ENCODE data around the gene KCNH3. TPM values are rescaled to one million over a fixed set of nuclear protein-coding genes. Genes with fewer than 3 reads are reported as not detected.

The KCNH3 gene
- total RNA-seq, 1 experiment from 2014 or later, result 0.26 TPM

DNA sequence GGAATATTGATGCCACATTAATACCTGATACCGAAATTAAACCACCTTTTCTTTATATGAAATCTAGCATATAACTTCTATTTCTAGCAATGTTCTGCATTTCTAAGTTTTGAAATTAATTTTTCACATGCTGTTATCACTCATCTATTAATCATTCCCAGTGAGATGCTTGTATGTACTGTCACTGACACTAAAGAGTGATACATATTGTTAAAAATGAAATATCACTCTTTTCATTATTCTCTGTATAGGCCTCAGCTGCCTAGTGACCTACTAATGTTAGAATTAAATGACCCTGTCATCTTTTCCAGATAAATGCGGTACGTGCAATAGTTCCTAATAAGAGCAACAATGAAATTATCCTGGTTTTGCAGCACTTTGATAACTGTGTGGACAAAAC lies 49.7 kb upstream of the KCNH3 start:
- Histone ChIP-seq H4K91ac (ENCODE audit: insufficient read length, low read depth, low read length) (no peak overlapping the region), H2AK5ac (ENCODE audit: insufficient read length, low read length) (no peak overlapping the region), H2BK120ac (ENCODE audit: low read depth, low read length, poor library complexity, severe bottlenecking) (no peak overlapping the region), H3K79me1 (ENCODE audit: insufficient read depth, low read depth, low read length, poor library complexity, severe bottlenecking) (no peaks in the 10 kb centered on the region), H3K23ac (ENCODE audit: insufficient read length, low read depth, low read length) (no peak overlapping the region), H3K18ac (ENCODE audit: insufficient read length, low read depth, low read length) (no peak overlapping the region), H4K8ac (replicated peaks; ENCODE audit: insufficient read length, low read depth, low read length) (no peak overlapping the region), H3K14ac (ENCODE audit: insufficient read depth, low read length) (no peak overlapping the region), H4K20me1 (ENCODE audit: control insufficient read depth, insufficient read depth, insufficient read length) (no peaks in the 10 kb centered on the region), H3T11ph (ENCODE audit: low read length) (no peak overlapping the region), H4K5ac (ENCODE audit: insufficient read length, low read depth, low read length) (no peak overlapping the region), H3K79me2 (ENCODE audit: insufficient read depth, low read length) (no peaks in the 10 kb centered on the region), H3K23me2 (ENCODE audit: insufficient read length, low read depth, low read length, poor library complexity, severe bottlenecking) (no peaks in the 10 kb centered on the region), H2AFZ (ENCODE audit: low read length) (no peak overlapping the region), H2BK12ac (ENCODE audit: insufficient read length, low read depth, low read length) (no peak overlapping the region), H2BK5ac (ENCODE audit: insufficient read length, low read length) (no peak overlapping the region), H3K4me1 (ENCODE audit: insufficient read depth, low read length) (peaks cover 2% of the 10 kb centered on the region; the same call in 1 of the 2 replicates), H3K9me3 (ENCODE audit: control insufficient read depth, low read depth, low read length) (no peaks in the 10 kb centered on the region), H3K27me3 (ENCODE audit: insufficient read depth, low read length) (no peaks in the 10 kb centered on the region), H3K4me2 (ENCODE audit: insufficient read depth, insufficient read length, low read length) (no peak overlapping the region), H2BK20ac (ENCODE audit: low read depth, low read length, poor library complexity, severe bottlenecking) (no peak overlapping the region), H3K56ac (ENCODE audit: insufficient read length, low read depth, low read length) (no peak overlapping the region), H3K4ac (ENCODE audit: low read depth, low read length) (no peak overlapping the region), H3K9ac (ENCODE audit: extremely low read depth, insufficient read length, low read length) (no peak overlapping the region), H2BK15ac (ENCODE audit: low read depth, low read length) (no peak overlapping the region), H3K27ac (ENCODE audit: insufficient read length, low read depth, low read length) (no peak overlapping the region)
- Mint-ChIP-seq H3K4me1 (peaks cover 17 to 19% of the 10 kb centered on the region in 2 experiments), H3K27me3 (ENCODE audit: low read depth) (no peaks in the 10 kb centered on the region), H3K27ac (no peak overlapping the region; a peak in 1 of 7 replicates), H3K4me3 (no peak overlapping the region), H3K36me3 (ENCODE audit: insufficient read depth in 1 of 3, low read depth in 3 of 3) (peaks cover 2 to 15% (median 12%) of the 10 kb centered on the region in 3 experiments; a peak in 6 of 7 replicates), H3K9me3 (no peaks in the 10 kb centered on the region)
- no peak for TF ChIP-seq CTCF (conservative IDR thresholded peaks at IDR 0.05)
- DNase-seq, result no peak
- WGBS (ENCODE audit: extremely low coverage, insufficient read length, low lambda C conversion rate), result no CpG with 5 or more reads among the region's 3 CpGs

Measured in H9 (cell line).